ENCODE results near the gene TACR2.

Gene TACR2

GRCh38 chr10:69403066-69403465 is 13.7 kb downstream of the TACR2 start:
- no peak for DNase-seq (ENCODE audit: low read depth in 2 of 2)

- no peak for DNase-seq (ENCODE audit: low read depth in 2 of 2)
Observed at GRCh38 chr10:69402386-69402785, 14.3 kb downstream of the TACR2 start.

GRCh38 chr10:69401416-69401815 is 15.3 kb downstream of the TACR2 start:
- DNase-seq (ENCODE audit: low read depth in 2 of 2): no peak

DNA sequence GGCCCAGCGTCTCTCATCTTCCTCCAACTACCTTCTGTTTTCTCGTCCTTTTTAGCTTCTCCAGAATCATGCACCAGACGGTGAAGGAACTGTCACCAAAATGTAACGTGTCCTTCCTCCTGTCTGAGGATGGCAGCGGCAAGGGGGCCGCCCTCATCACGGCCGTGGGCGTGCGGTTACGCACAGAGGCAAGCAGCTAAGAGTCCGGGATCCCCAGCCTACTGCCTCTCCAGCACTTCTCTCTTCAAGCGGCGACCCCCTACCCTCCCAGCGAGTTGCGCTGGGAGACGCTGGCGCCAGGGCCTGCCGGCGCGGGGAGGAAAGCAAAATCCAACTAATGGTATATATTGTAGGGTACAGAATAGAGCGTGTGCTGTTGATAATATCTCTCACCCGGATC is 15.8 kb downstream of the TACR2 start:
- no peak for DNase-seq (ENCODE audit: low read depth in 2 of 2)

GRCh38 chr10:69398466-69398865 is 18.3 kb downstream of the TACR2 start:
- no peak for DNase-seq (ENCODE audit: low read depth in 2 of 2)

GRCh38 chr10:69397972-69398371 is 18.7 kb downstream of the TACR2 start:
- no peak for DNase-seq (ENCODE audit: low read depth in 2 of 2)

DNA sequence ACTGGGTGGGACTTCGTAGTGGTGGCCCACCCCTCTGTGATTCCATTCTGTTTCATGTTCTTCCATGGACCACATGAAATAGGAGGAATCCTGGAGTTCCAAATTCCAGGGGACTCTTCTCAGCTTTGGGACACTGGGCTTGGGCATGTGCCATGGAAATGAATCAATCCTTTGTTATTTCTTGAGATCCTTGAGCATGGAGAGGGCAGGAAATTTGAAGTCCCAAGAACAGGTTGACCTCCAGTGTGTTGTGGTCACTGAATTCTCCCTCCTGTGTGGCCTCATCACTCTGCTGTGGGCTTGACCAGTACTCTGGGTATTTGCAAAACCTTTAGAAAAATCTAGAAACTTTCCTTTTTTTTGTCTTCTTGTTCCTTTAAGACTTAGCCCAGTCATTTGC is 22.7 kb downstream of the TACR2 start:
- DNase-seq (ENCODE audit: low read depth in 2 of 2): no peak

DNA sequence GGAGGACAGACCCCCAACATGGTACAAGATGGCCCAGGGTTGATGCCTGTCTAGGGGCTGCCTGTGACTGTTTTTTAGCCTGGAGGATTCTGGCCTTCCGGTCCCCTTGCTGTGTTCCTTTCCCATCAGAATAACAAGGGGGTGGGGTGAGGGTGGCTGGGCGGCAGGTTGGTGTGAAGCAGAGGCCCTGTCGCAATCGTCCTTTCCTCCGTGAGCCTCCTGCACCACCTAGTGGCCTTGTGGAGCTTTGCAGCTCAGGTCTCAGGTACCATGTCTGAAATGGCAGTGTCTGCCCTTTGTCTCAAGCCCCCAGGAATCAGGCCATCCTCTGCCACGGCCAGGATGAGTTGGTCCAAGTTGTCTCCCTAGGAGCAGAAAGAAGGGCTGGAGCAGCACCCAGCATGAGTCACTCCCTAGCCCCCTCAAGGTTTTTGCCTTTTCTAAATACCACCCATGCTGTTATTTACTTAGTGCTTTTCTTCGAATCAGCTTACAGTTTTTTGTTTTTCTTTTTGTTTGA is 24.2 kb downstream of the TACR2 start:
- peak in 1 of 2 experiments; percentile 37 for DNase-seq (ENCODE audit: low read depth in 2 of 2)

DNA sequence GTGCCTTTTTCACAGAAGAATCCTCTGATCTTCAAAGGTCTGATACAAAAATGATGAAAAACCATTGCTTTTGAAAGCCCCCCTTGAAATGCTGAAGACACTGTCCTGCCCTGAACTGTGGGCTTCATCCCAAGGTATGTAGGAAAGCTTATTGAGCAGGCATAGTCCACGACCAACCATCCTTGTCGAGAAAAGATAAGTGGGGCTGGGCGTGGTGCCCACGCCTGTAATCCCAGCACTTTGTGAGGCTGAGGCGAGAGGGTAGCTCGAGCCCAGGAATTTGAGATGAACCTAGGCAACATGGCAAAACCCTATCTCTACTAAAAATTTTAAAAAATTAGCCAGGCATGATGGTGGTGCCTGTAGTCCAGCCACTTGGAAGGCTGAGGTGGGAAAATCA is 25.6 kb downstream of the TACR2 start:
- no peak for DNase-seq (ENCODE audit: low read depth in 2 of 2)

DNA sequence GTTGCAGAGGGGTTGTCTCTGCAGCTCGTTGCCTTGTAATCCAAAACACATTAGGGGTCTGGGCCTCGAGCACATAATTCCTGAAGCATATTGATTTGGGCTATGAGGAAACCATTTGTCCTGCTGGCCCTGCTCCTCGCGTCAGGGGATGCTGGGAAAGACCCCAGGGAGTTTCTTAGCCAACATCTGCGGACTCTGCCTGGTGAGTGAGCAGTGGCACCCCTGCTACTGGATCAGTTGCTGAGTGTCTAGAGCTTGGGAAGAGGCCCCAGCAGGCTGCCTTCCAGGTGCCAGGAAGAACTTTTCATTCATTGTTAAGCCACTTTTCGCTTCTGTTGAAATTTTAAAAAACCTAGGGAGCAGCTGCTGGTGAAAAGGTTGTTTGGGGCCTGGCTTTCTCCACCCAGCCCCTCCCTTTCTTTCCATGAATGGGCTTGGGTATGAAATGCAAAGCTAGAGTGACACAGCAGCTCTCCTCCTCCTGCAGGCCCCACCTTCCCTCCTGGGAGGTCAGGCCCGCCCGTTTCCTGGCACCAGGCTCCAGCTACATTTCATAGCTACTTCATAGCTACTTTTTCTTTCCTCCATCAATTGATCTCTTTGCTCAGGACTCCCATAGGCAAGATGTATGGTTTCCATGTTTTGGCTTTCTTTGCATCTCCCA is 26.8 kb downstream of the TACR2 start:
- DNase-seq (ENCODE audit: low read depth in 2 of 2): no peak

DNA sequence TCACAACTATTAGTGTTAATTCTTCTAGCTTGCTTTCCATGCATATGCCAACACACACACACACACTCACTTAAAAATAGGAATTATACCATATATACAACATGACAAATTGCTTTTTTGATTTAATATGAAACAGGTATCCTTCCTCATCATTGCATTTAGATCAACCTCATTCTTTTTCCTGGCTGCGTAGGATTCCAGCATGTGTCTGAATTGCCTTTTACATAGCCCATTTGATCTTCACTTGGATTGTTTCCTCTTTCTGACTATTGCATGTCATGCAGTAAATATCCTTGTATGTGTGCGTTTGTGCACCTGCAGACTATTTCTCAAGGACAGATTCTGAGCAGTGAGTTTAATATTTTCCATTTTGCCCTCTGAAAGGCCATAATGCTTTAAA is 28.2 kb downstream of the TACR2 start:
- DNase-seq (ENCODE audit: low read depth in 2 of 2): no peak

GRCh38 chr10:69387500-69387899 is 29.2 kb downstream of the TACR2 start:
- DNase-seq (ENCODE audit: low read depth in 2 of 2): no peak

GRCh38 chr10:69385454-69386350 is 31.0 kb downstream of the TACR2 start:
- no peak for DNase-seq (ENCODE audit: low read depth in 2 of 2)

DNA sequence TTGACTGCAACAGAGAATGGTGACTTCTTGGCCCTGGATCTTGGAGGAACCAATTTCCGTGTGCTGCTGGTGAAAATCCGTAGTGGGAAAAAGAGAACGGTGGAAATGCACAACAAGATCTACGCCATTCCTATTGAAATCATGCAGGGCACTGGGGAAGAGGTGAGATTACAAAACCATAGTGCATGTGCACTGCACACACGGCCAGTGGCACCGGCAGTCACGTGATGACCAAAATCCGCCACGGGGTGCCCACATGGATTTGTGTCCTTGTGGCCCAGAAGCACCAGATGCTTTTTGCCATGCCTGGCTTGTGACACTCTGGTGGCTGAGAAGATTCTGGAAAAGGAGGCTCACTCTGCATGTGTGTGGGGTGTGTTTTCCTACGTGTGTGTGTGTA is 32.4 kb downstream of the TACR2 start:
- DNase-seq (ENCODE audit: low read depth in 2 of 2): no peak

- DNase-seq (ENCODE audit: low read depth in 2 of 2): no peak
Observed at GRCh38 chr10:69383558-69383957, 33.2 kb downstream of the TACR2 start.

GRCh38 chr10:69382382-69383117 is 34.2 kb downstream of the TACR2 start:
- peak; percentile 58 to 63 for DNase-seq (ENCODE audit: low read depth in 2 of 2)

GRCh38 chr10:69379800-69380199 is 36.9 kb downstream of the TACR2 start:
- DNase-seq (ENCODE audit: low read depth in 2 of 2): no peak

GRCh38 chr10:69377933-69378332 is 38.8 kb downstream of the TACR2 start:
- no peak for DNase-seq (ENCODE audit: low read depth in 2 of 2)

DNA sequence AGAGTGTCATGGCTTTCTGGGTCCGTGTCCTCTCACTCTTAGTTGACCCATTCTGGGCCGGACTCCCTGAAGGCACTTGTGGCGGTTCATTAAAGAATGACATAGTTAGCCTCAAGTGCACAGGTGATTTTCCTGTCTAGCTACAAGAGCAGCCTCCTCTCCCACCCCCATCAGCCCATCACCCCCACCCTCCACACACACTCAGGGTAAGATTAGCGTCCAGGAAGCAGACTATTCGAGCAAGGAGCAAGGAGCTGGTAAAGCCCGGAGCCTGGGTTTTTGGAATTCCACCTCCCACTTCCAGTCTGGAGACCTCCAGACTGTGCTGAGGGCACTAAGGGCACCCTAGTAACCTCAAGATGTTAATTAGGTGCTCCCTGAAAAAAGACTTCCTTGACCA is 39.5 kb downstream of the TACR2 start:
- DNase-seq (ENCODE audit: low read depth in 2 of 2): no peak

- DNase-seq (ENCODE audit: low read depth in 2 of 2): no peak
Observed at GRCh38 chr10:69376662-69377061, 40.1 kb downstream of the TACR2 start.

DNA sequence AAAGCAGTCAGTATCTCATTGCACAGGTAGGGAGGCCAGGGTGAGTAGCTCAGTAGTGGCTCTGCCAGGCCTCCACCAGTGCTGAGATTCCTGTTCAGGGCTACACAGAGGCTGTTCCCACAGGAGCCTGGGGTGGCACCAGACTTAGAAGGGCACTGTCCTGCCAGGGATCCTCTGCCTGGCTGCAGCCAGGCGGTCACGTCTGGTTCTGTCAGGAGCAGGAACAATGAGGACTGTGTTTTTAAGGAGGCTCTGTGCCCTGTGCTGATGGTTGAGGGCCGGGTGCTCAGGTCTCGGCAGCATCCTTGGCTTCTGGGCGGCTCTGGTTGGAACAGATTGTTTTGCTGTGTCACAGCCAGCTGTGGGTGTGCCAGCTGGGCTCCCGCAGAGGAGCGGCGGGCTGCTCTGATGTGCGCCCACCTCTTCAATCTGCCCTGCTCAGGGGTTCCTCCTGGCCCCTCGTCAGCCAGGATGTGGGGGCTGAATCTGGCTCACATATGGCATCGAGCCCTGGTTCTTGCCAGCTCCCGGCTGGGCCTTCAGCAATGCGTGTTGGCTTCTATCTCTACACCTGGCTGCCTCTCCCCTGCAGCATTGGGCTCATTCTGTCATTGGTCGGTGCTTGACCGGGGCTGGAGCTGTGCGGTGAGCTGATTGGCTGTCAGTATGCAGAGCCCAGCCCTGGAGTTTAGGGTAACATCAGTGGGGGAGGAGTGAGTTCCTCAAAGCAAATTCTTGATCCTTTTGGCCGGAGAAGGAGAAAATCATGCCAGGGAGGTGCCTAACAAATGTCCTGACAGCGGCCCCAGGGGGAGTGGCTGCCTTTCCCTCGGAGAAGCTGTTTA is 41.2 kb downstream of the TACR2 start:
- no peak for DNase-seq (ENCODE audit: low read depth in 2 of 2)

All from fibroblast of skin of left biceps (primary cell).